Astrocyte (in vitro differentiated cells and primary cell): Measurements from ENCODE around the gene TBC1D14. TPM values are rescaled to one million over a fixed set of nuclear protein-coding genes. Genes with fewer than 3 reads are reported as not detected.

ENCODE experiments used
- DNase-seq: peaks from one replicate; pipeline ENCODE4 v3.0.0-alpha.2; 2010; ENCODE audit warnings: low read depth
- FAIRE-seq: peaks from 2 replicates; lab custom pipeline; 2011; peaks lifted over from hg19 to GRCh38; lab: Jason Lieb, UNC
- H2AFZ ChIP-seq: 2 replicates; pipeline ENCODE4 v1.6.0; 2012; ENCODE audit warnings: low read depth, low read length, inconsistent platforms
- H3K27ac ChIP-seq: 2 replicates; pipeline ENCODE4 v1.5.1; 2011; ENCODE audit warnings: low read depth, low read length, inconsistent platforms
- H3K27me3 ChIP-seq: 2 replicates; pipeline ENCODE4 v1.6.0; 2011; ENCODE audit warnings: low read length, inconsistent platforms; ENCODE audit not compliant: insufficient read depth
- H3K36me3 ChIP-seq: 2 replicates; pipeline ENCODE4 v1.5.1; 2011; ENCODE audit warnings: low read length, inconsistent platforms; ENCODE audit not compliant: insufficient read depth
- H3K4me1 ChIP-seq: 2 replicates; pipeline ENCODE4 v1.5.1; 2011; ENCODE audit warnings: low read length, inconsistent platforms; ENCODE audit not compliant: insufficient read depth
- H3K4me2 ChIP-seq: 2 replicates; pipeline ENCODE4 v1.6.0; 2012; ENCODE audit warnings: low read length, inconsistent platforms
- H3K4me3 ChIP-seq: 2 replicates; pipeline ENCODE4 v1.5.1; 2011; ENCODE audit warnings: low read depth, mild to moderate bottlenecking, low read length, inconsistent platforms; ENCODE audit not compliant: insufficient read depth
- H3K79me2 ChIP-seq: 2 replicates; pipeline ENCODE4 v1.6.0; 2012; ENCODE audit warnings: mild to moderate bottlenecking, low read length, inconsistent platforms; ENCODE audit not compliant: insufficient read depth
- H3K9ac ChIP-seq: 2 replicates; pipeline ENCODE4 v1.6.0; 2012; ENCODE audit warnings: mild to moderate bottlenecking, low read length, inconsistent platforms
- H3K9me3 ChIP-seq: 2 replicates; pipeline ENCODE4 v1.5.1; 2012; ENCODE audit warnings: low read depth, mild to moderate bottlenecking, low read length, inconsistent platforms; ENCODE audit not compliant: insufficient read depth
- H4K20me1 ChIP-seq: 2 replicates; pipeline ENCODE4 v1.6.0; 2012; ENCODE audit warnings: low read length, inconsistent platforms; ENCODE audit not compliant: insufficient read depth
- H3K27ac Mint-ChIP-seq: one replicate; pipeline ENCODE4 v1.8.0; 2021; ENCODE audit warnings: mild to moderate bottlenecking, mixed read lengths; ENCODE audit not compliant: unreplicated experiment
- H3K27me3 Mint-ChIP-seq: one replicate; pipeline ENCODE4 v1.8.0; 2021; ENCODE audit warnings: low read depth, mixed read lengths; ENCODE audit not compliant: unreplicated experiment
- H3K36me3 Mint-ChIP-seq: one replicate; pipeline ENCODE4 v1.8.0; 2021; ENCODE audit warnings: low read depth, mixed read lengths; ENCODE audit not compliant: unreplicated experiment
- H3K4me1 Mint-ChIP-seq: one replicate; pipeline ENCODE4 v1.8.0; 2021; ENCODE audit warnings: low read depth, mixed read lengths; ENCODE audit not compliant: unreplicated experiment
- H3K4me3 Mint-ChIP-seq: one replicate; pipeline ENCODE4 v1.8.0; 2021; ENCODE audit warnings: mild to moderate bottlenecking, moderate library complexity, mixed read lengths; ENCODE audit not compliant: unreplicated experiment
- H3K9me3 Mint-ChIP-seq: one replicate; pipeline ENCODE4 v1.8.0; 2021; ENCODE audit warnings: mild to moderate bottlenecking, mixed read lengths; ENCODE audit not compliant: unreplicated experiment
- EZH2 ChIP-seq: IDR thresholded peaks from 2 replicates; pipeline ENCODE4 v1.6.1; 2012; ENCODE audit warnings: mild to moderate bottlenecking, low read length, inconsistent platforms; ENCODE audit not compliant: insufficient read depth
- total RNA-seq: library from RNA; stranded (reverse); gene quantifications from 2 replicates; pipeline ENCODE4 v1.2.1, GENCODE V29; 2021
- TF ChIP-seq, protein P1 (sequence below): IDR thresholded peaks from 2 replicates; pipeline ENCODE4 v1.5.1; 2011; ENCODE audit warnings: low read depth, mild to moderate bottlenecking, inconsistent platforms, low read length, moderate library complexity; ENCODE audit not compliant: insufficient read depth

TBC1D14 gene
- total RNA-seq, 1 donor from 2014 or later = 30.4 TPM

DNA sequence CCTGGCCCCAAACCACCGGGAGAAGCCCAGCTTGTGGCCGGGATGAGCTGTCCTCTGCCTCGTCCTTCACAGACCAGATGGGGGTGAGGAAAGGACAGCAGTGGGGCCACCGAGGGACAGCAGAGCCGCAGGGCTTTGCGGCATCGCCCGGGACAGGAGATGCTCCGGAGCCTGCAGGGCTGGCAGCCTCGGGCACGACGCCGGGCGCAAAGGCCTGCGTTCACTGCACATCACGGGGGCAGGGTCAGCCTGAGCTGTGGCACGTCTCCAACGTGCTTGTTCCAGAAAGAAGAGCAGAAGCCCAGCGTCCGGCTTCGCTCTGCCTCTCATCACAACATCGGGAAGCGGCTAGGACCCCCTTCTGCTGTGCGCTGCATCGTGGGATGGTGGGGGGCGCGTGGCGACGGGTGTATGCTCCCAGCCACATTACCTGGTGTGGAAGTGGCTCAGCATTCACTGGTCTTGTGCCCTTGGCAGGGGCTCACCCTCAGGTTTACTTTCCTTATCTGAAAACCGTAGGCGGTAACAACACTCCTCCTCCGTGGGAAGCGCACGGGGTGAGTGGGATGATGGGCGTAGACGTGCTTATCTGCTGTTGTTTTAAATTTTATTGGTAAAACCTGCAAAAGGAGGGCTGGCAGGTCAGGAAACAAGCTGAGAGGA is 141.0 kb downstream of the TBC1D14 start:
- Histone ChIP-seq H3K9me3 (no peaks in the 10 kb centered on the region), H4K20me1 (peaks cover 88% of the 10 kb centered on the region), H3K4me3 (no peak overlapping the region), H2AFZ (no peak overlapping the region), H3K4me2 (no peak overlapping the region), H3K79me2 (peaks cover 83% of the 10 kb centered on the region), H3K27me3 (no peaks in the 10 kb centered on the region), H3K27ac (no peak overlapping the region), H3K9ac (no peak overlapping the region), H3K36me3 (no peaks in the 10 kb centered on the region), H3K4me1 (peaks cover 2% of the 10 kb centered on the region)
- H3K4me1 Mint-ChIP-seq = peaks cover 24% of the 10 kb centered on the region
- FAIRE-seq (no peak), DNase-seq (no peak)
- H3K36me3 Mint-ChIP-seq = peaks cover 16% of the 10 kb centered on the region
- TF ChIP-seq, protein P1, sequence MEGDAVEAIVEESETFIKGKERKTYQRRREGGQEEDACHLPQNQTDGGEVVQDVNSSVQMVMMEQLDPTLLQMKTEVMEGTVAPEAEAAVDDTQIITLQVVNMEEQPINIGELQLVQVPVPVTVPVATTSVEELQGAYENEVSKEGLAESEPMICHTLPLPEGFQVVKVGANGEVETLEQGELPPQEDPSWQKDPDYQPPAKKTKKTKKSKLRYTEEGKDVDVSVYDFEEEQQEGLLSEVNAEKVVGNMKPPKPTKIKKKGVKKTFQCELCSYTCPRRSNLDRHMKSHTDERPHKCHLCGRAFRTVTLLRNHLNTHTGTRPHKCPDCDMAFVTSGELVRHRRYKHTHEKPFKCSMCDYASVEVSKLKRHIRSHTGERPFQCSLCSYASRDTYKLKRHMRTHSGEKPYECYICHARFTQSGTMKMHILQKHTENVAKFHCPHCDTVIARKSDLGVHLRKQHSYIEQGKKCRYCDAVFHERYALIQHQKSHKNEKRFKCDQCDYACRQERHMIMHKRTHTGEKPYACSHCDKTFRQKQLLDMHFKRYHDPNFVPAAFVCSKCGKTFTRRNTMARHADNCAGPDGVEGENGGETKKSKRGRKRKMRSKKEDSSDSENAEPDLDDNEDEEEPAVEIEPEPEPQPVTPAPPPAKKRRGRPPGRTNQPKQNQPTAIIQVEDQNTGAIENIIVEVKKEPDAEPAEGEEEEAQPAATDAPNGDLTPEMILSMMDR = no peak
- TF ChIP-seq EZH2 = no peak
- no peaks in the 10 kb centered on the region for H3K9me3 Mint-ChIP-seq
- no peak overlapping the region for H3K4me3 Mint-ChIP-seq
- H3K27ac Mint-ChIP-seq = no peak overlapping the region
- no peaks in the 10 kb centered on the region for H3K27me3 Mint-ChIP-seq

DNA sequence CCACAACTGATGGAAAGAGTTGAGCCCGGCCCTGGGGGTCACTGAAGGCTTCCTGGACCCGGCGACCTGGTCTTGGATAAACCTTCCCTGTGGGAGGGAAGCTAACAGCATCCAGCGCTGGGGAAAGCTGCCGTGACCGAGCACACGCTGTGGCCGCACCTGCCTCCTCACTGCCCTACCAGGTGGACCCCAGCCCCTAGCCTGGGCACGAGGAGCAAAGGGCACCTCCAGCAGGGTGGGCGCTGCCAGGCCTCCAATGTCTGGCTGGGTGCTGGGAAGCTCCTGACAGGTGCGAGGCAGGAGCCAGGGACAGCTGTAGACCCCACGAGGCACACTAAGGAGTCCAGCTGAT is 141.5 kb downstream of the TBC1D14 start:
- H3K36me3 Mint-ChIP-seq = peaks cover 13% of the 10 kb centered on the region
- no peaks in the 10 kb centered on the region for H3K36me3 ChIP-seq
- FAIRE-seq (no peak), DNase-seq (no peak)
- H3K79me2 ChIP-seq = peaks cover 78% of the 10 kb centered on the region
- H3K4me1 ChIP-seq = peaks cover 2% of the 10 kb centered on the region
- H3K27ac ChIP-seq = no peak overlapping the region
- no peak overlapping the region for H3K4me3 Mint-ChIP-seq
- H3K4me3 ChIP-seq = no peak overlapping the region
- no peak overlapping the region for H2AFZ ChIP-seq
- no peaks in the 10 kb centered on the region for H3K9me3 Mint-ChIP-seq
- H3K27me3 ChIP-seq = no peaks in the 10 kb centered on the region
- no peak overlapping the region for H3K9ac ChIP-seq
- H4K20me1 ChIP-seq = peaks cover 87% of the 10 kb centered on the region
- no peak for TF ChIP-seq EZH2
- TF ChIP-seq, protein P1 = no peak
- H3K27ac Mint-ChIP-seq = no peak overlapping the region
- no peaks in the 10 kb centered on the region for H3K27me3 Mint-ChIP-seq
- no peak overlapping the region for H3K4me2 ChIP-seq
- no peaks in the 10 kb centered on the region for H3K9me3 ChIP-seq
- H3K4me1 Mint-ChIP-seq = peaks cover 21% of the 10 kb centered on the region

DNA sequence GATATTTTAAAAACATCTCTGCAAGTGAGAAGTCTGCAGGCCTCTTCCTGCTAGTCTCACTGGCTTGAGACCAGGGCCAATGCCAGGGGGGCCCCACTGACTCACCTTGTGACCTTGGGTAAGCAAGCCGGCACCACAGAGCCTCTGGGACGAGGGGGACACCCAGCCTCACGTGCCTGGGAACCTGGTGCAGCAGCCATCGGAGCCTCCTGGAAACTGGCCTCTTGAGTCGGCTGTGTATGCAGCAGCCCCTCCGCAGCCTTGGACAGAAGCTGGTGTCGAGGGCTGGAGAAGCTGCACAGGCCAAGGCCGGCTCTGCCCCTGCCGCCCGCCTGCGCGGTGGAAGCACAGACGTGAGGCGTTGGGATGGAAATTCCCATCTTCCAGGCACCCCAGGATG is 142.3 kb downstream of the TBC1D14 start:
- no peak for TF ChIP-seq EZH2
- TF ChIP-seq, protein P1 = no peak
- peaks cover 82% of the 10 kb centered on the region for H4K20me1 ChIP-seq
- FAIRE-seq = no peak

More for the DNA sequence above, 142.3 kb downstream of the TBC1D14 start:
- Mint-ChIP-seq H3K36me3 (peaks cover 10% of the 10 kb centered on the region), H3K27ac (no peak overlapping the region), H3K27me3 (no peaks in the 10 kb centered on the region), H3K4me3 (no peak overlapping the region), H3K4me1 (peaks cover 13% of the 10 kb centered on the region), H3K9me3 (no peaks in the 10 kb centered on the region)
- Histone ChIP-seq H3K9me3 (no peaks in the 10 kb centered on the region), H3K4me2 (no peak overlapping the region), H3K36me3 (peaks cover 2% of the 10 kb centered on the region), H3K27ac (no peak overlapping the region), H3K27me3 (no peaks in the 10 kb centered on the region), H3K79me2 (peaks cover 74% of the 10 kb centered on the region), H3K4me1 (peaks cover 2% of the 10 kb centered on the region), H3K4me3 (no peak overlapping the region), H3K9ac (no peak overlapping the region), H2AFZ (no peak overlapping the region)
- no peak for DNase-seq
